H1 (cell line): ENCODE measurements around the gene FANCI. TPM values are rescaled to one million over a fixed set of nuclear protein-coding genes. Genes with fewer than 3 reads are reported as not detected.

Experiments used
- CTCF ChIA-PET: fragments of 300-600 bp; sonication (Branson Sonifier 250); formaldehyde crosslinking; loops from one replicate; lab custom pipeline; 2021; ENCODE audit not compliant: partially characterized antibody; lab: Charles Lee
- POLR2A ChIA-PET: fragments of 300-600 bp; sonication (Branson Sonifier 250); formaldehyde crosslinking; loops from one replicate; lab custom pipeline; 2021; ENCODE audit warnings: inconsistent platforms; ENCODE audit not compliant: partially characterized antibody; lab: Charles Lee
- DNase-seq, 2 experiments: peaks; one replicate each; pipeline versions ENCODE4 v3.0.0 to v3.0.0-alpha.2; 2010 to 2022; ENCODE audit warnings: low spot score in 2 of 2, low read depth in 1 of 2, mixed read lengths in 1 of 2
- FAIRE-seq: peaks from 2 replicates; lab custom pipeline; 2011; peaks lifted over from hg19 to GRCh38; lab: Jason Lieb, UNC
- H2AFZ ChIP-seq: 2 replicates; pipeline ENCODE4 v1.8.1; 2012; ENCODE audit warnings: low read length, inconsistent platforms
- H2AK5ac ChIP-seq: 2 replicates; pipeline ENCODE4 v1.6.1; 2013; ENCODE audit warnings: low read depth, low read length
- H2BK120ac ChIP-seq: replicated peaks from 2 replicates; pipeline ENCODE3; 2013; ENCODE audit warnings: low read depth, low read length, inconsistent platforms
- H2BK12ac ChIP-seq: 2 replicates; pipeline ENCODE4 v1.6.1; 2013; ENCODE audit warnings: low read depth, low read length
- H2BK15ac ChIP-seq: 2 replicates; pipeline ENCODE4 v1.6.1; 2013; ENCODE audit warnings: low read length
- H2BK20ac ChIP-seq: 2 replicates; pipeline ENCODE4 v1.6.1; 2013; ENCODE audit warnings: low read length
- H2BK5ac ChIP-seq: 2 replicates; pipeline ENCODE4 v1.6.1; 2013; ENCODE audit warnings: low read depth, low read length
- H3K14ac ChIP-seq: 2 replicates; pipeline ENCODE4 v1.6.1; 2013; ENCODE audit warnings: inconsistent platforms; ENCODE audit not compliant: insufficient read length
- H3K18ac ChIP-seq: 2 replicates; pipeline ENCODE4 v1.6.1; 2013; ENCODE audit warnings: low read length; ENCODE audit errors: extremely low read depth
- H3K23ac ChIP-seq: 2 replicates; pipeline ENCODE4 v1.6.1; 2013; ENCODE audit warnings: inconsistent platforms; ENCODE audit not compliant: insufficient read length
- H3K23me2 ChIP-seq: 2 replicates; pipeline ENCODE4 v1.6.1; 2013; ENCODE audit warnings: low read depth, low read length
- H3K27ac ChIP-seq: 2 replicates; pipeline ENCODE4 v1.6.1; 2011; ENCODE audit warnings: low read depth, low read length, inconsistent platforms
- H3K27me3 ChIP-seq, 4 experiments: replicated peaks in 1 of 4; 1 replicate in 1 of 4; 2 replicates in 3 of 4; pipeline versions ENCODE4 v1.6.1 to v1.8.1; 2011 to 2013; ENCODE audit warnings: low read length in 3 of 4, mild to moderate bottlenecking in 3 of 4, inconsistent platforms in 2 of 4, mixed read lengths in 2 of 4, moderate library complexity in 1 of 4; ENCODE audit not compliant: control insufficient read depth in 3 of 4, insufficient read depth in 3 of 4; ENCODE audit errors: extremely low read depth in 1 of 4
- H3K36me3 ChIP-seq, 4 experiments: 2 replicates each; pipeline versions ENCODE4 v1.6.1 to v1.8.1; 2011 to 2013; ENCODE audit warnings: mild to moderate bottlenecking in 4 of 4, low read length in 3 of 4, moderate library complexity in 2 of 4, control low read depth in 1 of 4, inconsistent platforms in 1 of 4; ENCODE audit not compliant: insufficient read depth in 4 of 4, control insufficient read depth in 2 of 4
- H3K4ac ChIP-seq: replicated peaks from 2 replicates; pipeline ENCODE3; 2013; ENCODE audit warnings: low read length, low read depth, mixed read lengths, inconsistent platforms; ENCODE audit not compliant: insufficient read length
- H3K4me1 ChIP-seq, 4 experiments: replicated peaks in 1 of 4; 1 replicate in 1 of 4; 2 replicates in 3 of 4; pipeline versions ENCODE4 v1.6.1 to v1.8.1; 2011 to 2013; ENCODE audit warnings: low read length in 3 of 4, inconsistent platforms in 2 of 4, mixed read lengths in 1 of 4; ENCODE audit not compliant: insufficient read depth in 4 of 4, control insufficient read depth in 3 of 4
- H3K4me2 ChIP-seq, 2 experiments: 2 replicates each; pipeline versions ENCODE4 v1.6.1 to v1.8.1; 2011 to 2013; ENCODE audit warnings: low read depth in 2 of 2, low read length in 2 of 2, control low read depth in 1 of 2, inconsistent platforms in 1 of 2, mild to moderate bottlenecking in 1 of 2; ENCODE audit not compliant: insufficient read depth in 1 of 2
- H3K4me3 ChIP-seq, 4 experiments: fragments of 200-600, 300-600 bp in 1 of 4; sonication (generic), shearing (Covaris generic), sonication (Bioruptor Twin) in 1 of 4; 2 replicates each; pipeline versions ENCODE4 v1.5.1 to v1.8.1; 2011 to 2016; ENCODE audit warnings: low read length in 4 of 4, low read depth in 3 of 4, control low read depth in 2 of 4, inconsistent platforms in 2 of 4, mild to moderate bottlenecking in 2 of 4, mixed read lengths in 1 of 4, moderate library complexity in 1 of 4; ENCODE audit not compliant: insufficient read depth in 2 of 4; ENCODE audit errors: extremely low read depth in 1 of 4
- H3K56ac ChIP-seq: replicated peaks from 2 replicates; pipeline ENCODE3; 2013; ENCODE audit warnings: low read depth, mild to moderate bottlenecking, mixed read lengths, low read length, inconsistent platforms; ENCODE audit not compliant: insufficient read length
- H3K79me1 ChIP-seq: 2 replicates; pipeline ENCODE4 v1.6.1; 2013; ENCODE audit warnings: low read depth, low read length, control low read depth
- H3K79me2 ChIP-seq, 2 experiments: 2 replicates each; pipeline versions ENCODE4 v1.6.1 to v1.8.1; 2012 to 2013; ENCODE audit warnings: low read length in 2 of 2, mild to moderate bottlenecking in 2 of 2, inconsistent platforms in 1 of 2; ENCODE audit not compliant: insufficient read depth in 2 of 2, control insufficient read depth in 1 of 2
- H3K9ac ChIP-seq, 4 experiments: replicated peaks in 1 of 4; 1 replicate in 1 of 4; 2 replicates in 3 of 4; pipeline versions ENCODE4 v1.6.1 to v1.8.1; 2011 to 2013; ENCODE audit warnings: low read depth in 3 of 4, low read length in 3 of 4, control low read depth in 2 of 4, mild to moderate bottlenecking in 2 of 4, moderate library complexity in 2 of 4, inconsistent platforms in 1 of 4; ENCODE audit errors: extremely low read depth in 1 of 4
- H3K9me3 ChIP-seq, 2 experiments: 2 replicates each; pipeline versions ENCODE4 v1.6.1 to v1.8.1; 2012 to 2013; ENCODE audit warnings: mild to moderate bottlenecking in 2 of 2, moderate library complexity in 2 of 2, control low read depth in 1 of 2, inconsistent platforms in 1 of 2, low read depth in 1 of 2, low read length in 1 of 2, mixed read lengths in 1 of 2; ENCODE audit not compliant: insufficient read depth in 2 of 2
- H4K20me1 ChIP-seq, 2 experiments: replicated peaks in 1 of 2; 2 replicates each; pipeline versions ENCODE3 to v1.8.1; 2011 to 2013; ENCODE audit warnings: inconsistent platforms in 2 of 2, low read length in 2 of 2, mild to moderate bottlenecking in 1 of 2; ENCODE audit not compliant: insufficient read depth in 2 of 2, control insufficient read depth in 1 of 2
- H4K5ac ChIP-seq: 2 replicates; pipeline ENCODE4 v1.6.1; 2013; ENCODE audit warnings: low read length, low read depth, mixed read lengths, inconsistent platforms; ENCODE audit not compliant: insufficient read length
- H4K8ac ChIP-seq: 2 replicates; pipeline ENCODE4 v1.8.0; 2013; ENCODE audit warnings: mild to moderate bottlenecking, moderate library complexity, low read length, inconsistent platforms; ENCODE audit not compliant: insufficient read depth; ENCODE audit errors: extremely low read depth
- H4K91ac ChIP-seq: replicated peaks from 2 replicates; pipeline ENCODE3; 2013; ENCODE audit warnings: low read length, mixed read lengths, inconsistent platforms; ENCODE audit not compliant: insufficient read length
- BCL11A ChIP-seq, 2 experiments: IDR thresholded peaks; one replicate each; pipeline ENCODE4 v1.6.1; 2011; ENCODE audit warnings: low read depth in 2 of 2, low read length in 2 of 2, mild to moderate bottlenecking in 2 of 2
- CTBP2 ChIP-seq: IDR thresholded peaks from 2 replicates; pipeline ENCODE4 v1.7.0; 2011; ENCODE audit warnings: borderline replicate concordance, mild to moderate bottlenecking, moderate library complexity, mixed read lengths, low read length; ENCODE audit not compliant: insufficient read depth, insufficient read length
- JUND ChIP-seq: IDR thresholded peaks from 2 replicates; pipeline ENCODE4 v1.6.1; 2011; ENCODE audit warnings: mild to moderate bottlenecking, improper control_type of control experiment, low read length
- KDM1A ChIP-seq: fragments of 200-600, 300-600 bp; sonication (generic); IDR thresholded peaks from 2 replicates; pipeline ENCODE4 v1.7.1; 2016; ENCODE audit warnings: mild to moderate bottlenecking, low read length, borderline replicate concordance
- POU5F1 ChIP-seq: IDR thresholded peaks from 2 replicates; pipeline ENCODE4 v1.6.1; 2011; ENCODE audit warnings: low read depth, mild to moderate bottlenecking, low read length, moderate library complexity
- RBBP5 ChIP-seq: IDR thresholded peaks from 2 replicates; pipeline ENCODE4 v1.7.1; 2012; ENCODE audit warnings: low read depth, mild to moderate bottlenecking, inconsistent platforms, low read length, moderate library complexity, borderline replicate concordance
- RNF2 ChIP-seq: fragments of 200-900, 300-1000 bp; sonication (generic); IDR thresholded peaks from 2 replicates; pipeline ENCODE4 v1.7.1; 2016; ENCODE audit warnings: borderline replicate concordance, low read depth, mild to moderate bottlenecking, antibody characterized with exemption, low read length; ENCODE audit not compliant: poor library complexity, severe bottlenecking; ENCODE audit errors: missing control alignments
- SIN3A ChIP-seq, 2 experiments: IDR thresholded peaks in 1 of 2; conservative IDR thresholded peaks in 1 of 2; 2 replicates each; pipeline ENCODE4 v1.6.1; 2011 to 2012; ENCODE audit warnings: low read length in 2 of 2, improper control_type of control experiment in 1 of 2, low read depth in 1 of 2, mild to moderate bottlenecking in 1 of 2
- SIRT6 ChIP-seq: IDR thresholded peaks from one replicate; pipeline ENCODE4 v1.7.1; 2012; ENCODE audit warnings: low read length, inconsistent platforms
- SP2 ChIP-seq: IDR thresholded peaks from 2 replicates; pipeline ENCODE4 v1.6.1; 2012; ENCODE audit warnings: mild to moderate bottlenecking, low read length, inconsistent platforms
- TAF7 ChIP-seq: optimal IDR thresholded peaks from 2 replicates; pipeline ENCODE3; 2011; ENCODE audit warnings: low read depth, mild to moderate bottlenecking, inconsistent platforms, low read length, moderate library complexity, borderline replicate concordance
- TCF12 ChIP-seq: IDR thresholded peaks from 2 replicates; pipeline ENCODE4 v1.6.1; 2011; ENCODE audit warnings: low read depth, mild to moderate bottlenecking, low read length
- WGBS, 2 experiments: shearing (Covaris generic) in 1 of 2; methylation state at CpG; one replicate each; pipeline versions ENCODE4 v1.1.6 to v1.1.7; 2013 to 2015; ENCODE audit warnings: low lambda C conversion rate in 2 of 2, mixed read lengths in 2 of 2, inconsistent platforms in 1 of 2, low coverage in 1 of 2, missing lambda C conversion rate in 1 of 2; ENCODE audit not compliant: insufficient replicate concordance in 2 of 2, insufficient coverage in 1 of 2, insufficient read length in 1 of 2; ENCODE audit errors: extremely low coverage in 1 of 2, missing lambda C conversion rate in 1 of 2; 5-methylcytosine and 5-hydroxymethylcytosine counted together
- polyA plus RNA-seq, 7 experiments: library from polyadenylated mRNA; depleted of rRNA in 3 of 7; stranded (reverse) in 5 of 7; unstranded in 2 of 7; fragments of >200 nt in 5 of 7; fragments of 200-250 nt in 2 of 7; gene quantifications; 1 replicate in 5 of 7; 2 replicates in 1 of 7; 4 replicates in 1 of 7; pipeline versions ENCODE4 v1.2.1 to v1.2.3, GENCODE V29; 2011 to 2013; ENCODE audit warnings: missing spikeins in 2 of 7, mixed read lengths in 2 of 7
- total RNA-seq: library from RNA; stranded (reverse); fragmentation: NEBNext Ultra II Directional; extraction: Animal tissue kit (Norgen Biotek cat#: 25700); gene quantifications from 2 replicates; pipeline ENCODE4 v1.2.1, GENCODE V29; 2021

Gene FANCI
- total and polyA plus RNA-seq, 2 of the 8 experiments (the other 6 are each of a cell fraction or from before 2014, with no cell fraction given), result 37.8 to 115 TPM

DNA sequence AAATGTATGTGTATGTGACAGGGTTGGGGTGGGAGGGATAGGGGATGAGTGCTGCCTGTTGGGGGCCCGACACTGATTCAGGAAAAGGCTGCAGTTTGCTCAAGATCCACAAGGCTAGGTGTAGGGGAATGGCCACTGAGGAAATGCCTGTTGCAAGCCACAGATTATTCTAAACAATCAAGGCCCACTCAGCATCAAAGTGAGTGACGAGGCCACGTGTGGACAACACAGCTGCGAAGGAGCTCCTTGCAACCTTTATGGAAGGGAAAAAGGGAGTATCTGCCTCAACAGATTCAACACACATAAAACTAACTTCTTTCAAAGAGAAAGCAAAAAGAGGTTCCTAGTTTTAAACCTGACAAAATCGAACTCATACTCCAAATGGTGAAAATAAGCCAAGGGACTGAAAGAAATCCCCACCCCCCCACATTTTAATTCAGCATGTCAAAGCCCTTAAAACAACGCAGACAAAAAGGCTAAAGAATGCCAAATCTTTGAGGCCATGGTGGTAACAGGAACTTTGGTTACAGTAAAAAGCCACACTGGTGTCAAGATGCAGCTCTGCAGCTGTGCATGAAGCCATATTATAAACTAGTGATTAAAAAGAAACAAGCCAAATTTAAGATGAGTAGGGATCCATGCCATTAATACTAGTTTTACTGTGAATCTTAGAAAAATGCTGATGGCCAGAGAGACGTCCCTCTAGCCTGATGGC lies 87.3 kb downstream of the FANCI start:
- no peak for FAIRE-seq
- Histone ChIP-seq H3K4me2 (no peak overlapping the region; a peak in 1 of 4 replicates), H3K18ac (no peak overlapping the region), H3K23me2 (peaks cover 9% of the 10 kb centered on the region), H3K23ac (no peak overlapping the region), H3K4me1 (peaks cover 0 to 16% (median 3%) of the 10 kb centered on the region in 4 experiments; a peak in 4 of 7 replicates), H3K79me1 (peaks cover 8% of the 10 kb centered on the region), H3K4me3 (no peak overlapping the region), H3K27ac (no peak overlapping the region), H2AFZ (no peak overlapping the region), H2BK5ac (no peak overlapping the region), H2BK120ac (no peak overlapping the region), H3K4ac (no peak overlapping the region), H3K9ac (no peak overlapping the region), H3K27me3 (no peaks in the 10 kb centered on the region; a peak in 1 of 7 replicates), H2BK12ac (no peak overlapping the region), H4K8ac (no peak overlapping the region), H4K91ac (no peak overlapping the region), H3K79me2 (peaks cover 0 to 21% of the 10 kb centered on the region in 2 experiments; a peak in 2 of 4 replicates), H3K36me3 (peaks cover 53 to 66% (median 62%) of the 10 kb centered on the region in 4 experiments), H4K20me1 (peaks cover 6 to 29% of the 10 kb centered on the region in 2 experiments), H2BK20ac (no peak overlapping the region), H2BK15ac (no peak overlapping the region), H4K5ac (no peak overlapping the region), H3K14ac (no peak overlapping the region), H3K56ac (no peak overlapping the region), H3K9me3 (no peaks in the 10 kb centered on the region), H2AK5ac (no peak overlapping the region)
- ChIA-PET POLR2A (interaction anchor here (0.9 to 20.0 kb wide), 2 partner anchors 11 to 17 kb away, joined by 3 to 250 read pairs; no protein-coding TSS in a partner anchor), CTCF (interaction anchor here (0.7 to 6.3 kb wide), 9 partner anchors 10 to 164 kb away, joined by 3 to 54 read pairs (median 3); no protein-coding TSS in a partner anchor)
- WGBS, 2 experiments, result 83% methylated on average over 7 of the region's 7 CpGs; no CpG with 5 or more reads in 1 of the 2 experiments
- no peak for DNase-seq
- TF ChIP-seq POU5F1 (no peak), JUND (no peak), SIN3A (conservative IDR thresholded peaks at IDR 0.05 in 1 of 2, IDR thresholded peaks at IDR 0.05 in 1 of 2; ENCODE audit: low read depth in 1 of 2, low read length in 2 of 2) (no peak), KDM1A (no peak), RNF2 (no peak), SIRT6 (no peak), TCF12 (no peak), RBBP5 (no peak), TAF7 (no peak), BCL11A (IDR thresholded peaks at IDR 0.05; ENCODE audit: low read depth in 2 of 2, low read length in 2 of 2) (no peak), SP2 (no peak), CTBP2 (no peak)
